HEK293 (cell line): ENCODE results near the gene STUB1.

Experiments
- AEBP2 ChIP-seq: fragments of 450-650 bp; formaldehyde crosslinking; IDR thresholded peaks from 2 replicates; pipeline ENCODE4 v1.5.1; 2016; ENCODE audit warnings: missing biosample characterization, missing genetic modification characterization, borderline replicate concordance
- BCL6B ChIP-seq: fragments of 450-650 bp; formaldehyde crosslinking; IDR thresholded peaks from 2 replicates; pipeline ENCODE4 v1.5.1; 2017; ENCODE audit warnings: missing biosample characterization, missing genetic modification characterization
- FEZF1 ChIP-seq: fragments of 450-650 bp; formaldehyde crosslinking; IDR thresholded peaks from 2 replicates; pipeline ENCODE4 v1.5.1; 2016; ENCODE audit warnings: missing biosample characterization, missing genetic modification characterization
- KLF9 ChIP-seq: fragments of 450-650 bp; formaldehyde crosslinking; IDR thresholded peaks from 2 replicates; pipeline ENCODE4 v1.5.1; 2016; ENCODE audit warnings: missing biosample characterization, missing genetic modification characterization, low read depth
- MZF1 ChIP-seq: fragments of 450-650 bp; formaldehyde crosslinking; IDR thresholded peaks from 2 replicates; pipeline ENCODE4 v1.5.1; 2017; ENCODE audit warnings: missing biosample characterization, missing genetic modification characterization, borderline replicate concordance
- PRDM1 ChIP-seq: fragments of 450-650 bp; formaldehyde crosslinking; IDR thresholded peaks from 2 replicates; pipeline ENCODE4; 2016; ENCODE audit warnings: missing biosample characterization, missing genetic modification characterization
- RBAK ChIP-seq: fragments of 450-650 bp; formaldehyde crosslinking; IDR thresholded peaks from 2 replicates; pipeline ENCODE4 v1.5.1; 2016; ENCODE audit warnings: missing biosample characterization, missing genetic modification characterization
- SCRT2 ChIP-seq: fragments of 450-650 bp; formaldehyde crosslinking; IDR thresholded peaks from 2 replicates; pipeline ENCODE4 v1.5.1; 2016; ENCODE audit warnings: missing biosample characterization, missing genetic modification characterization
- SETDB1 ChIP-seq: IDR thresholded peaks from one replicate; pipeline ENCODE4 v1.6.1; 2017; ENCODE audit warnings: mild to moderate bottlenecking, low read length, moderate library complexity, mixed read lengths; ENCODE audit not compliant: insufficient read length
- SP3 ChIP-seq: fragments of 450-650 bp; formaldehyde crosslinking; IDR thresholded peaks from 2 replicates; pipeline ENCODE4 v1.5.1; 2016; ENCODE audit warnings: missing biosample characterization, missing genetic modification characterization
- YY2 ChIP-seq: fragments of 450-650 bp; formaldehyde crosslinking; IDR thresholded peaks from 2 replicates; pipeline ENCODE4 v1.5.1; 2016; ENCODE audit warnings: missing biosample characterization, missing genetic modification characterization
- ZBTB44 ChIP-seq: fragments of 450-650 bp; IDR thresholded peaks from 2 replicates; pipeline ENCODE4 v1.5.1; 2018; ENCODE audit warnings: missing biosample characterization, mild to moderate bottlenecking, missing genetic modification characterization
- ZFHX2 ChIP-seq: fragments of 450-650 bp; formaldehyde crosslinking; conservative IDR thresholded peaks from 2 replicates; pipeline ENCODE4 v1.5.1; 2016; ENCODE audit warnings: missing biosample characterization, missing genetic modification characterization
- ZFP37 ChIP-seq: fragments of 450-650 bp; formaldehyde crosslinking; IDR thresholded peaks from 2 replicates; pipeline ENCODE4 v1.5.1; 2016; ENCODE audit warnings: missing biosample characterization, missing genetic modification characterization
- ZFP41 ChIP-seq: fragments of 450-650 bp; formaldehyde crosslinking; IDR thresholded peaks from 2 replicates; pipeline ENCODE4 v1.5.1; 2016; ENCODE audit warnings: missing biosample characterization, missing genetic modification characterization, borderline replicate concordance
- ZNF132 ChIP-seq: fragments of 450-650 bp; formaldehyde crosslinking; IDR thresholded peaks from 2 replicates; pipeline ENCODE4 v1.5.1; 2017; ENCODE audit warnings: missing biosample characterization, missing genetic modification characterization, borderline replicate concordance
- ZNF202 ChIP-seq: fragments of 450-650 bp; formaldehyde crosslinking; IDR thresholded peaks from 2 replicates; pipeline ENCODE4 v1.5.1; 2016; ENCODE audit warnings: missing biosample characterization, missing genetic modification characterization, borderline replicate concordance
- ZNF211 ChIP-seq: fragments of 450-650 bp; formaldehyde crosslinking; IDR thresholded peaks from 2 replicates; pipeline ENCODE4 v1.5.1; 2016; ENCODE audit warnings: low read depth, missing biosample characterization, missing genetic modification characterization
- ZNF274 ChIP-seq, 2 experiments: fragments of 200-500 bp in 1 of 2; fragments of 450-650 bp in 1 of 2; sonication (Bioruptor generic) in 1 of 2; formaldehyde crosslinking in 1 of 2; IDR thresholded peaks; 2 replicates each; pipeline versions ENCODE4 v1.5.1 to v1.6.1; 2014 to 2016; ENCODE audit warnings: borderline replicate concordance in 1 of 2, inconsistent platforms in 1 of 2, low read length in 1 of 2, missing biosample characterization in 1 of 2, missing genetic modification characterization in 1 of 2
- ZNF280D ChIP-seq: fragments of 450-650 bp; formaldehyde crosslinking; IDR thresholded peaks from 2 replicates; pipeline ENCODE4 v1.5.1; 2016; ENCODE audit warnings: missing biosample characterization, missing genetic modification characterization
- ZNF391 ChIP-seq: fragments of 450-650 bp; formaldehyde crosslinking; IDR thresholded peaks from 2 replicates; pipeline ENCODE4 v1.5.1; 2016; ENCODE audit warnings: low read depth, missing biosample characterization, missing genetic modification characterization, borderline replicate concordance
- ZNF426 ChIP-seq: fragments of 450-650 bp; formaldehyde crosslinking; IDR thresholded peaks from 2 replicates; pipeline ENCODE4 v1.5.1; 2017; ENCODE audit warnings: missing biosample characterization, missing genetic modification characterization, mild to moderate bottlenecking, inconsistent platforms, moderate library complexity
- ZNF560 ChIP-seq: fragments of 450-650 bp; formaldehyde crosslinking; IDR thresholded peaks from 2 replicates; pipeline ENCODE4 v1.5.1; 2017; ENCODE audit warnings: missing biosample characterization, missing genetic modification characterization, borderline replicate concordance
- ZNF561 ChIP-seq: fragments of 450-650 bp; IDR thresholded peaks from 2 replicates; pipeline ENCODE4 v1.5.1; 2018; ENCODE audit warnings: missing biosample characterization, missing genetic modification characterization, borderline replicate concordance
- ZNF571 ChIP-seq: fragments of 450-650 bp; formaldehyde crosslinking; IDR thresholded peaks from 2 replicates; pipeline ENCODE4 v1.5.0; 2017; ENCODE audit warnings: missing biosample characterization, missing genetic modification characterization
- ZNF610 ChIP-seq: fragments of 450-650 bp; formaldehyde crosslinking; IDR thresholded peaks from 2 replicates; pipeline ENCODE4 v1.5.1; 2016; ENCODE audit warnings: missing biosample characterization, missing genetic modification characterization, borderline replicate concordance
- ZNF654 ChIP-seq: fragments of 450-650 bp; formaldehyde crosslinking; IDR thresholded peaks from 2 replicates; pipeline ENCODE4 v1.5.1; 2016; ENCODE audit warnings: low read depth, missing biosample characterization, missing genetic modification characterization
- ZNF664 ChIP-seq: fragments of 450-650 bp; formaldehyde crosslinking; IDR thresholded peaks from 2 replicates; pipeline ENCODE4 v1.5.1; 2016; ENCODE audit warnings: missing biosample characterization, missing genetic modification characterization
- ZNF707 ChIP-seq: fragments of 450-650 bp; formaldehyde crosslinking; IDR thresholded peaks from 2 replicates; pipeline ENCODE4 v1.5.1; 2016; ENCODE audit warnings: missing biosample characterization, missing genetic modification characterization
- ZNF76 ChIP-seq: fragments of 450-650 bp; formaldehyde crosslinking; IDR thresholded peaks from 2 replicates; pipeline ENCODE4; 2016; ENCODE audit warnings: low read depth, missing biosample characterization, missing genetic modification characterization, borderline replicate concordance
- ZSCAN23 ChIP-seq: fragments of 450-650 bp; formaldehyde crosslinking; IDR thresholded peaks from 2 replicates; pipeline ENCODE4 v1.5.1; 2016; ENCODE audit warnings: missing biosample characterization, missing genetic modification characterization

STUB1 gene

GRCh38 chr16:684071-684794 lies 4.0 kb downstream of the STUB1 start, which contains the start of gene JMJD8 (continued):
- TF ChIP-seq FEZF1 (tag by site-specific recombination) (no peak), ZFP37 (tag by site-specific recombination) (no peak), ZNF560 (no peak), ZNF211 (no peak), KLF9 (tag by site-specific recombination) (peak; percentile 13; the same call in 1 of the 2 replicates), SP3 (tag by site-specific recombination) (peak; percentile 89), MZF1 (tag by site-specific recombination) (no peak), ZNF571 (tag by site-specific recombination) (no peak), ZSCAN23 (tag by site-specific recombination) (no peak), ZNF202 (no peak), ZNF274 (IDR thresholded peaks at IDR 0.05; ENCODE audit: low read length) (no peak), ZNF274 (tag by site-specific recombination; IDR thresholded peaks at IDR 0.05; ENCODE audit: borderline replicate concordance) (no peak), BCL6B (tag by site-specific recombination) (no peak), ZNF426 (no peak), ZNF280D (tag by site-specific recombination) (no peak), ZFHX2 (no peak; the same call in 1 of the 2 replicates), ZNF664 (tag by site-specific recombination) (no peak), YY2 (tag by site-specific recombination) (no peak; the same call in 1 of the 2 replicates), ZNF707 (no peak), ZNF132 (tag by site-specific recombination) (no peak), ZBTB44 (tag by site-specific recombination) (peak; percentile 53; the same call in 1 of the 2 replicates), SCRT2 (tag by site-specific recombination) (no peak), ZNF391 (tag by site-specific recombination) (no peak), AEBP2 (tag by site-specific recombination) (no peak), ZFP41 (tag by site-specific recombination) (no peak), ZNF561 (tag by site-specific recombination) (peak; percentile 98), RBAK (tag by site-specific recombination) (no peak), PRDM1 (no peak), ZNF610 (tag by site-specific recombination) (peak; percentile 36; the same call in 1 of the 2 replicates), ZNF76 (tag by site-specific recombination) (peak; percentile 94), ZNF654 (no peak), SETDB1 (no peak)
